ENCODE measurements around the gene CACNG8.

Gene CACNG8

DNA sequence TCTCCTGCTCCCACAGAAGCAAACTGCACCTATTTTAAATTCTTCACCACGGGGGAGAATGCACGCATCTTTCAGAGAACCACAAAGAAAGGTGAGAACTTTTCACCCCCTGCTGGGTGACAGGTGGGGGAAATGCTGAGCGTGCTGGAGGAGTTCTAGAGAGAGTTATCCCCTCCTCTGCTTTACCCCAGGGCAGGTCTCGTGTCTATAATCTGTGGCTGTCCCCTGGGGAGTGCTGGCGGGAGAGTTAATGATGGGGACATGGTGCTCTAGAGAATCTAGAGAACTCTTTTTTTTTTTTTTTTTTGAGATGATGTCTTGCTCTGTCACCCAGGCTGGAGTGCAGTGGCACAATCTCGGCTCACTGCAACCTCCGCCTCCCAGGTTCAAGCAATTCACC lies 35.5 kb downstream of the CACNG8 start:
- H3K27me3 ChIP-seq (replicated peaks; ENCODE audit: control insufficient read depth, insufficient read depth, low read length), result no peaks in the 10 kb centered on the region; the same call in 1 of the 2 replicates
- DNase-seq (ENCODE audit: extremely low read depth, insufficient read length), result no peak
- H3K36me3 ChIP-seq (ENCODE audit: control insufficient read depth, insufficient read depth, low read length), result no peaks in the 10 kb centered on the region
- TF ChIP-seq CTCF (IDR thresholded peaks at IDR 0.05; ENCODE audit: insufficient read depth, low read length, poor library complexity, severe bottlenecking), result no peak
- H3K4me3 ChIP-seq (replicated peaks; ENCODE audit: low read depth, low read length), result no peak overlapping the region

DNA sequence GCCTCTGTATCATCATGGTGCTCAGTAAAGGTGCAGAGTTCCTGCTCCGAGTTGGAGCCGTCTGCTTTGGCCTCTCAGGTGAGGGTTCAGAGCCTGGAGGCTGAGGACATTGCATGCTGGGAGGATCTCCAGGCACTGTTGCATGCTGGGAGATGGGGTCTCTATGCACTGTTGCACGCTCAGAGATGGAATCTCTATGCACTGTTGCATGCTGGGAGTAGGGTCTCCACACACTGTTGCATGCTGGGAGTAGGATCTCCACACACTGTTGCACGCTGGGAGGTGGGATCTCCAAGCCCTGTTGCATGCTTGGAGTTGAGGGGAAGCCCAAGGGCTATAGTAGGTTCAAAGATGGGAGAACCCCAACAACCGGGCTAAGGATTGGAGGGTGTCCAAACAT lies 37.0 kb downstream of the CACNG8 start:
- H3K27me3 ChIP-seq (replicated peaks; ENCODE audit: control insufficient read depth, insufficient read depth, low read length), result no peaks in the 10 kb centered on the region
- TF ChIP-seq CTCF (IDR thresholded peaks at IDR 0.05; ENCODE audit: insufficient read depth, low read length, poor library complexity, severe bottlenecking), result no peak
- H3K4me3 ChIP-seq (replicated peaks; ENCODE audit: low read depth, low read length), result no peak overlapping the region
- DNase-seq (ENCODE audit: extremely low read depth, insufficient read length), result no peak
- no peaks in the 10 kb centered on the region for H3K36me3 ChIP-seq (ENCODE audit: control insufficient read depth, insufficient read depth, low read length)

DNA sequence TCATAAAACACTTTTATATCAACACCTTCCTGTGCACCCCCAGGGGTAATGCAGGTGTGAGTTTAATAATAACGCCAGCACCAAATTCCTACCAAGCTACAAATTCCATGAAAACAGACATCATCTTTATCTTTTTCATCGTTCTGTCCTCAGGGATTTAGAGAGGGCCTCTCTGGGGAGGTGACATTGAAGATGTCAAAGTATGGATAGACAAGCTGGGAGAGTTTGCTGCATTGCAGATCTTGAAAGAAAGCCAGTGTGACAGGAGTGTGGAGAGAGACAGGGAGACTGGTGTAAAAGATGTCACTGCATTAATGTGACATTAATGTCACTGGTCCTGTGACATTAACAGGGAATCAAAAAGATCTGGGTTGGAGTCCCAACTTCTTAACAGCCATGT lies 38.8 kb downstream of the CACNG8 start:
- Histone ChIP-seq H3K36me3 (ENCODE audit: control insufficient read depth, insufficient read depth, low read length) (no peaks in the 10 kb centered on the region), H3K4me3 (replicated peaks; ENCODE audit: low read depth, low read length) (no peak overlapping the region), H3K27me3 (replicated peaks; ENCODE audit: control insufficient read depth, insufficient read depth, low read length) (no peaks in the 10 kb centered on the region)
- no peak for TF ChIP-seq CTCF (IDR thresholded peaks at IDR 0.05; ENCODE audit: insufficient read depth, low read length, poor library complexity, severe bottlenecking)
- DNase-seq (ENCODE audit: extremely low read depth, insufficient read length), result no peak

- Histone ChIP-seq H3K4me3 (replicated peaks; ENCODE audit: low read depth, low read length) (no peak overlapping the region), H3K36me3 (ENCODE audit: control insufficient read depth, insufficient read depth, low read length) (no peaks in the 10 kb centered on the region), H3K27me3 (replicated peaks; ENCODE audit: control insufficient read depth, insufficient read depth, low read length) (no peaks in the 10 kb centered on the region)
- TF ChIP-seq CTCF (IDR thresholded peaks at IDR 0.05; ENCODE audit: insufficient read depth, low read length, poor library complexity, severe bottlenecking), result no peak
- no peak for DNase-seq (ENCODE audit: extremely low read depth, insufficient read length)
These were observed 40.0 kb downstream of the CACNG8 start for GRCh38 chr19:54002495-54003315.

- no peak for TF ChIP-seq CTCF (IDR thresholded peaks at IDR 0.05; ENCODE audit: insufficient read depth, low read length, poor library complexity, severe bottlenecking)
- no peak overlapping the region for H3K4me3 ChIP-seq (replicated peaks; ENCODE audit: low read depth, low read length)
- no peaks in the 10 kb centered on the region for H3K36me3 ChIP-seq (ENCODE audit: control insufficient read depth, insufficient read depth, low read length)
- no peak for DNase-seq (ENCODE audit: extremely low read depth, insufficient read length)
- no peaks in the 10 kb centered on the region for H3K27me3 ChIP-seq (replicated peaks; ENCODE audit: control insufficient read depth, insufficient read depth, low read length)
These were observed 46.7 kb downstream of the CACNG8 start for GRCh38 chr19:54009440-54009839.
